OCI-LY1 (cell line): ENCODE results near the gene CSF2RB.

Experiments used
- CTCF ChIP-seq: fragments of 200-600 bp; sonication (generic), shearing (Covaris generic); IDR thresholded peaks from 2 replicates; pipeline ENCODE4 v1.5.1; 2017; ENCODE audit warnings: mild to moderate bottlenecking, antibody characterized with exemption, low read length, moderate library complexity, mixed read lengths
- EZH2 ChIP-seq: fragments of 200-600 bp; sonication (generic), shearing (Covaris generic); IDR thresholded peaks from 2 replicates; pipeline ENCODE4 v1.8.0; 2017; ENCODE audit warnings: borderline replicate concordance, mixed run types, mild to moderate bottlenecking, antibody characterized with exemption, low read length, moderate library complexity, mixed read lengths

- TF ChIP-seq CTCF (no peak), EZH2 (no peak)
Measured at GRCh38 chr22:36938886-36939285, 25.5 kb downstream of the CSF2RB start.
